HG02884 (cell line): ENCODE results near the gene PLGLB1.
"Not testable (repeated sequence)": the region's sequence is repeated elsewhere in the genome, so short reads cannot be mapped to it uniquely, and the experiment has no call there.

Source experiments
- ATAC-seq: cut with Tn5 transposase; IDR thresholded peaks from one replicate; pipeline ENCODE4 v1.9.1; 2021; ENCODE audit warnings: mild to moderate bottlenecking, moderate library complexity; ENCODE audit not compliant: unreplicated experiment

Gene PLGLB1

GRCh38 chr2:87021744-87022143 is at the start of gene PLGLB1:
TSS of gene PLGLB1 (minus strand) at chr2:87021844. CDS start at chr2:87021783, 61 bp downstream.
- ATAC-seq = not testable (repeated sequence)

- not testable (repeated sequence) for ATAC-seq
Observed at GRCh38 chr2:87064305-87064704, 42.7 kb upstream of the PLGLB1 start.

DNA sequence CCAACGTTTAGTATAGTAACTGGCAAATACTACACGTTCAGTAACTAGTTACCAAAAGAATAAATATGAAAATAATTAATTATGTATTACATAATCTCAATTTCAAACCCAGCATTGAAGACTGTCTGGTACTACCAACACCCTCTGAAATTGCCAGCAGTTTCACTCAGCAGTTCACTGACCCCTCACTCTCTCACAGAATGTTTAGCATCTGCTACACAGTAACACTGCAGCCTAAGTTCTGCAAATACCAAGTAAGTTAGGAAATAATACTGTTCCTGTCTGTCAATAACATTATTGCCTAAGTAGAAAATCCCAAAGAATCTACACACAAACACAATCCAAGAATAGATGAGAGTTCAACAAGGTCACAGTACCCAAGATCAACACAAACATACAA is 41.8 kb upstream of the PLGLB1 start:
- not testable (repeated sequence) for ATAC-seq

GRCh38 chr2:87061519-87061918 is 39.9 kb upstream of the PLGLB1 start:
- ATAC-seq = not testable (repeated sequence)

DNA sequence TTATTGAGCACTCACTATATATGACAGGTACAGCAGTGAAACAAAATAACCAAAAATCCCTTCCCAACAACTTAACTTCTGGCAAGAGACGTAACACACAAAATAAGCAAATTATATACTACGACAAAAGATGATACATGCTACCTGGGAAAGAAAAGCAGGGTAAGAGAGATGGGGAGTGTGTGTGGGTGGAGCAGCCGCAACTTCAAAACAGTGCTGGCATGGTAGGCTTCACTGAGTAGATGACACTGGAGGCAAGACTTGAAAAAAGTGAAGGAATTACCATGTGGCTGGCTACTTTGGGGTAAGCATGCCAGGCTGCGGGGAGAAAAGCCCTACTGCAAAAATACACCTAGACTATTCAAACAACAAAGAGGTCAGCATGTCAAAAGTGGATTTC is 36.0 kb upstream of the PLGLB1 start:
- ATAC-seq = not testable (repeated sequence)

DNA sequence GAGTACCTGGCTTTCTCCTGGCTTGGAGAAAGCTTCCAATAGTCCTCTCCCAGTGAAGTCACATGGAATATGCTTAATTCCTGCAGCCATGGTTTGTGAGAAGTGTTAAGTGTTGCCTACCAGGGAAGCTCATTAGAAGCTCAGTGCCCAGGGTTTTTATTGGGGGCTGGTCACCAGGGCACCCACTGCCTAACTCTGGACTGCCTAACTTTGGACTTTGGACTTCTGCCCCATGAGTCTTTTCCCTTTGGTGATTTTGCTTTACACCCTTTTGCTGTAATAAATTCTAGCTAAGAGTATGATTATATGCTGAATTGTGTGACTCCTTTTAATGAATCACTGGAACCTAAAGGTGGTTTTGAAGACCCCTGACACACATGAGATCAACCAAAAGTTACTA is 35.2 kb upstream of the PLGLB1 start:
- not testable (repeated sequence) for ATAC-seq

- ATAC-seq = not testable (repeated sequence)
Observed at GRCh38 chr2:87056435-87056834, 34.8 kb upstream of the PLGLB1 start.

- ATAC-seq = not testable (repeated sequence)
Observed at GRCh38 chr2:87054375-87054774, 32.7 kb upstream of the PLGLB1 start.

DNA sequence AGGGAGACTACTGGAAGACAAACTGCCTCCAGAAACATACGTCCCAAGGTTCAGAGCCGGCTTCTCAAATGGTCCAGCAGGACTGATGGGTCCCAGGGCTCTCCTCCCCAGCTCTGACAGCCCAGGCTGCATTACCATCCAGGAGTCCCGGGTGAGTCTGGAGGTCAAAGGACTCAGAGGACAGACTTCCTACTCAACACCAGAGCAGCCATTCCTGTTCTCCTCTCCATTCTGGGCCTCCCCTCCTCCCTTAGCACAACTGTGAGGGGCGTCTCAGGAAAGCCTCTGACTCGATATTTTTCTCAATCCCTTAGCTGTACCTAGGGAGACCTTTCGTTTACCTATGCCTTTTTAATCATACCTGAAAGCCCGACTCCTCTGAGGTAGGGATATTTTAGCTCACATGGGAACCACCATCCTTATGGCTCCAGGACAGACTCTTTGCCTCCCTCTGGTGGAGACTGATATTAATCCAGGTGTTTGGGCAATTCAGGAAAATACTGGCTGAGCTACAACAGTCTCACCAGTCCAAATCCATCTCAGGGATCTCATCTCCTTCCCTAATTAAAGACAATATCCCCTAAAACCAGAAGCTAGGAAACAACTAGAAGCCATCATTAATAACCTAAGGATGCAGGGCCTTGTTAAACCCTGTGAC is 19.8 kb upstream of the PLGLB1 start:
- not testable (repeated sequence) for ATAC-seq

- ATAC-seq = not testable (repeated sequence)
Observed at GRCh38 chr2:87028607-87029006, 7.0 kb upstream of the PLGLB1 start.

DNA sequence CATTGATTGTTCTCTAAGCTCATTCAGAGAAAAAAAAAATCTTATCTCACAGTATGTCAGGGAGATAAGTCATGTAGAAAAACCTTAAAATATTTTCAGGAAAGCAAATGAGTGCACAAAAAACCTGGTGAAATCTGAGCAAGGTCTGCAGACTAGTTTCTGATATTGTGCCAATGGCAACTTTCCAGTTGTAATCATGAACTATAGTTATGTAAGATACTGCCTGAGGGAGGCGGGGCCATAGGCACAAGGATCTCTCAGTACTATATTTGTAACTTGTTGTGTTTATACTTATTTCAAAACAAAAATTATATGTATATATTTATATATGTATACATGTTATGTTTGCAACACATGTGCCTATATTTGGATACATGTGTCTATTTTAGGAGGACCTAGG is 5.2 kb upstream of the PLGLB1 start:
- not testable (repeated sequence) for ATAC-seq

DNA sequence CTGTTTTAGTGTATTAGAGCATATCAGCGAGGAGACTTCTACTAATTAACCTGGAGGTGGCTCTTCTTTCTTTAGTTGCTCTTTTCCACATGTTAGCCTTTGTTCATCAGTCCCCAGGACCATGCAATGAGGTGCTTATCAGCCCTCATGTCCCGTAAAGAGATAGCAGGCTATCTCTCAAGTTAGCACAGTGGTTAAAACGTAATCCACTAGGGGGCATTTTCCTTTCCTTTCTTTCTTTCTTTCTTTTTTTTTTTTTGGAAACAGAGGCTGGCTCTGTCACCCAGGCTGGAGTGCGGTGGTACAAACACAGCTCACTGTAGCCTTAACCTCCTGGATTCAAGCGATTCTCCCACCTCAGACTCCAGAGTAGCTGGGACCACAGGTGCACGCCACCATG is 4.3 kb upstream of the PLGLB1 start:
- not testable (repeated sequence) for ATAC-seq

GRCh38 chr2:87023988-87024615 is 2.5 kb upstream of the PLGLB1 start:
- ATAC-seq = not testable (repeated sequence)

GRCh38 chr2:87021043-87021442 is 601 bp downstream of the PLGLB1 start:
- ATAC-seq = not testable (repeated sequence)

DNA sequence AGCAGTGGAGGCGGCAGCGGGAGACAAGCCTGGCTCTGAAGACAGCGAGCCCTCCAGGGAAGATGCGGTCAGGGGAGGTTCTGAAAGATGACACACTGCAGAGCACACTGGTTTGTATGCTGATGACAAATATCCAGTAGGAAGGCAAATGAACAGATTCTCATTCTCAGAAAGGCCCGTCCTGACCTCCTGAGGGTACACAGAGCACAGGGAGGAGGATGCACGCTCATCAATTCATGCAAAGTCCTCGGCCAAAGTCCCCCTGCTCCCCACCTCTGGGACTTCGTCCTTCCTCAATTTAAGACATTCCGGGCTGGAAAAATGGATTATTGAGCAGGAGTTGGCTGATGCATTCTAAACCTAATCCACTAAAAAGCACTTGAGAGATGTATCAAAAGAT is 2.6 kb downstream of the PLGLB1 start:
- not testable (repeated sequence) for ATAC-seq

- ATAC-seq = not testable (repeated sequence)
Observed at GRCh38 chr2:87014489-87015169, 7.0 kb downstream of the PLGLB1 start.

DNA sequence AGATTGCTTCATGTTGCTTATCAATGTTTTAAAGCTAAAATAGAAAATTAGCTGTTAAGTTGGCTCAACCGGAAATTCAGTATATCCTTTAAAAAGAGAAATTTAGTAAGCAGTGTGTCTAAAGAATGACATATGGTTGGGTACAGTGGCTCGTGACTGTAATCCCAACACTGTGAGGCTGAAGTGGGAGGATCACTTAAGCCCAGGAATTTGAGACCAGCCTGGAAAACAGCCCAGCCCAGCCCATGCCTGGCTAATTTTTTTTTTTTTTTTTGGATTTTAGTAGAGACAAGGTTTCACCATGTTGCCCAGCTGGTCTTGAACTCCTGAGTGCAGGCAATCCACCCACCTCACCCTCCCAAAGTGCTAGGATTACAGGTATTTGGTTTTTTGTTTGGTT is 17.2 kb downstream of the PLGLB1 start:
- ATAC-seq = not testable (repeated sequence)
